CD4-positive, alpha-beta T cell treated with Interleukin-6 at 100 ng/mL for 8 hours (primary cell): ENCODE results near the gene GOLT1B.
"Not testable (repeated sequence)": the region's sequence is repeated elsewhere in the genome, so short reads cannot be mapped to it uniquely, and the experiment has no call there.

ENCODE experiments used
- DNase-seq: peaks from one replicate; pipeline ENCODE4 v3.0.0-alpha.2; 2020; ENCODE audit warnings: mixed read lengths, low spot score

The GOLT1B gene, protein sequence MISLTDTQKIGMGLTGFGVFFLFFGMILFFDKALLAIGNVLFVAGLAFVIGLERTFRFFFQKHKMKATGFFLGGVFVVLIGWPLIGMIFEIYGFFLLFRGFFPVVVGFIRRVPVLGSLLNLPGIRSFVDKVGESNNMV

DNA sequence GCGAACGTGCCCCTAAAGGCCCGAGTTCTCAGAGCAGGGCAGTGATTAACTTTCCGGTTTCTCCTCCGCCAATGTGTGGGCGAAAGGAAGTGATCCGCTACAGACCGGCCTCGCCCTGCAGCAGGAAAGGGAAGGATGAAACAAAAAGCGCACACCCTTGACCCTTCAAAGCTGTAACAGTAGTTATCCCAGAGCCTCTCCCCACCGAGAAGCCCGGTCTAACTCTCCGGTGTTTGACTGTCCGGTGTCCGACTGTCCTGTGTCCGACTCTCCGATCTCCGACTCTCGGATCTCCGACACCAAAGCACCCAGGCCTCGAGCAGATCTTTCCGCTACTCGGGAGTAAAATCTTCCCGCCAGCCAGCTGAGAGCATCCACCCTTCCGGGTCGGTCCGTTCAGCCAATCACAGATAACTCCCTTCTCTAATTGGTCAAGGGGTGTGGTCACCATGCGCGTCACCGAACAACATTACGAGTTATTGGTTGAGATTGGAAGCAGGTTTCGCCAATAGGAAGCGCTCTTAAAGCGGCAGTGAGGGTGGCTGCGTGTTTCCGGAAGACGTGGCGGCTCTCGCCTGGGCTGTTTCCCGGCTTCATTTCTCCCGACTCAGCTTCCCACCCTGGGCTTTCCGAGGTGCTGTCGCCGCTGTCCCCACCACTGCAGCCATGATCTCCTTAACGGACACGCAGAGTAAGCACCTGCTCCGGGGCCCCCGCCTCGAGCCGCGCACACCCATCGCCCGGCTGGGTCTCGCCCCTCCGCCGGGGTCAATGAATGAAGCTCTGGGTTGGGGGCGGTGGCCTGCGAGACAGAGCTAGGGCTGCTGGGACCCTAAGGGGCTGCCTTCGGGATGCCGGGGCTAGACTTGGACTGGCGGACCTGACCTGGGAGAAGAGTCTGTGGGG is at the start of gene GOLT1B, which contains the start of gene RECQL:
Gene GOLT1B (plus strand): TSS at position 532 of the 906 bp plus-strand sequence. CDS start 135 bp downstream, at position 667.
Gene RECQL (minus strand): TSS at position 378 of the 906 bp plus-strand sequence. CDS start 2,065 bp downstream, outside the sequence.
- DNase-seq: peak; percentile 93

DNA sequence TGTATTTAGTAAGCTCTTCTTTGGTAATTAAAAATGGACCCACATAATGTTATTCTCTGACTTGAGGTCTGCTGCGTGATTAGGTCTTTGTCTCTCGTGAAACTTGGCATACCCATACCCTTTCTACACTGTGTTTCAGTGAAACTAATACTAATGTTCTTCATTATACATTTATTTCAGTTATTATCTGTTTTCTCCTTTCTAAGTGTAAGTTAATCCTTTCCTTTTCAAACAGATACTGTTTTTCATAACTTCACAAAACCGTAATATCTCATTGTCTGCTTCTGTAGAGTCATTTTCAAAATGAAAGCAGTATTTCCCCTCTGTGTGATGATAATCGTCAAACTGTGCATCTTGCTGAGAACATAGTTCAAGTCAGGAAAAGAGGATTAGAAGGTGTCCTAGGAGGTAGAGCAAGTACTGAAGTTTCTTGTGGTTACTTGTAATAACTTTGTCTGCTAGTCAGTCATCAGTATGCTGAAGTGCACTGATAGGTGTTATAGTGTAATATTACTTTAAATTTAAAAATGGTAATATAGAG is 48.2 kb upstream of the GOLT1B start:
- DNase-seq: peak; percentile 27

DNA sequence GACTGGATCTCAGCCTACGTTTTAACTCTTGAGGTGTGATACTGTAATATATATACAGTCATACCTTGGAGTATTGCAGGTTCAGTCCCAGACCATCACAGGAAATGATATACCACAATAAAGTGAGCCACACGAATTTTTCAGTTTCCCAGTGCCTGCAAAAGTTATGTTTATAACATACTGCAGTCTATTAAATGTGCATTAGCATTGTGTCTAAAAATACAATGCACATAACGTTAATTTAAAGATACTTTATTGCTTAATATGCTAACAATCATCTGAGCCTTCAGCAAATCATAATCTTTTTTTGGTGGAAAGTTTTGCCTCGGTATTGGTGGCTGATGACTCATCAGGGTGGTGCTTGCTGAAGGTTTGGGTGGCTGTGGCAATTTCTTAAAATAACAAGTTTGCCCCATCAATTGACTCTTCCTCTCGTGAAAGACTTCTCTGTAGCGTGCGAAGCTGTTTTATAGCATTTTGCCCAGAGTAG is 45.3 kb upstream of the GOLT1B start:
- peak; percentile 70 for DNase-seq

DNA sequence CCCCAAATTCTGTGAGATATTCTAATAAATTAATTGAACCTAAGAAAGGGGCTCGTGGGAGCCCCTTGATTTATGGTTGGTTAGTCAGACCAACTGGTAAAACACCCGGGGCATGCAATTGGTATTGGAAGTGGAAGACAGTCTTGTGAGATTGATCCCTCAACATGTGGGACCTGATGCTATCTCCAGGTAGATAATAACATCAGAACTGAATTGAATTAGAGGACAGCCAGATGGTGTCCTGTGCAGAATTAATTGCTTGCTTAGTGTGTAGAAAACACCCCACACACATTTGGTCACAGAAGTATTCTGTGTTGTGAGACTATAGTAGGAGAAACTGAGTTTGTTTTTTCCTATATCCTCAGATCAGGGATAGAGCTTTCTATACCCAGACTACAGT is 42.1 kb upstream of the GOLT1B start:
- DNase-seq: no peak

DNA sequence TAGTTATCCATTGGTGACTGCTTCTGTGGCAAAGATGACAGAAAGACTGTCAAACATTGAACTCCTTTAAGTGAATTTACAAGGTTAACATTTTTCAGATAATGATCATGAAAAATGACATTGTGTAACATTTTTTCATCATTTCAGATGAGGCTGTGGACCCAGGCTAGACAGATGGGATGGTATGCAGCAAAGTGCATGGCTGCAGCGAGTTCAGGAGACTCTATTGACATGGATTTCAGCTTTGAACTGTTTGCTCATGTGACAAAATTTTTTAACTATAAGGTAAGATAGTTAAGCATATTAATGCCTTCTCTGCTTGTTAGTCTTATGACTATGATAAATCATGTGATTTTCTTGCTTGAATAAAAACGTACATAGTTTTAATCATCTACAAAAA is 34.3 kb upstream of the GOLT1B start:
- not testable (repeated sequence) for DNase-seq

DNA sequence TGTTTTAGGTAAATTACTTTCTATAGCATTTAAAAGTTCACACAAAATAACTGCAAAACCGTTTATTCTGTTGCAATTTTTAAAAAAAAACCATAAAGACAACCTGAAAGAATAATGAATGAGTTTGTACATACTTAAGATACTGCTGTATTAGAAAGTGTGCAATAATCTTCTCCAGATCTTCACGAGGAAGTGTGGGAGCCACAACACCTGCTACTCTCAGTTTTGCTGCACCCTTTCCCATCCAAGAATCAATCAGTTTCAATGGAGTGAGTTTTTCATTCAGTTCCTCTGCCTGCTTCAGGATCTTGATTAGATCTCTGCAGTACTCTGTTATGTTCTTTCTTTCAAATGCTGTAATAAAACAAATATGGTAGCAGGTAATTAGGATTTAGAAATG is 30.3 kb upstream of the GOLT1B start:
- no peak for DNase-seq

DNA sequence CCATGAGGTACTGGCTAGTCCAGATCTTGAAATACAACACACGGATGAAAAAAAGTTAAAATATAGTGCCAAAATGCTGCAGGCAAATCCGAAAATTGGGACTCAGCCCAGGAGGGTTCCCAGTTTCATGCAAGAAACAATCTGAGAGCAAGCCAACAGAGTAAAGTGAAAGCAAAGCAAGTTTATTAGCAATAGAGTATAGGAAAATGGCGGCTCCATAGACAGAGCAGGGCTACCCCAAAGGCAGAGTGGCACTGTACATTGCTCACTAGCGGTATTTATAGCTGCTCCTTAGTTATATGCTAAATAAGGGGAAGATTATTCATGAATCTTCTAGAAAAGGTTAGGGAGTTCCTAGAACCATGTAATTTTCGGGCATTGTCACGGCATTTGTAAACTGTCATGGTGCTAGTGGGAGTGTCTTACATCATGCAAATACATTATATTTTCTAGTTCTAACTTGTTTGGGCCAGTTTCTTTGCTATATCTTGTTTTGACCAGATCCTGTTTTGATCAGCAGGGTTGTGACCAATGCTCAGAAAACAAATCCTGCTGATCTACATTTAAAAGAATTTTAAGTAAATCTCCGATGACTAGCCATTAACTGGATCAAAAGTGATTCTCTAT is 29.3 kb upstream of the GOLT1B start:
- no peak for DNase-seq

DNA sequence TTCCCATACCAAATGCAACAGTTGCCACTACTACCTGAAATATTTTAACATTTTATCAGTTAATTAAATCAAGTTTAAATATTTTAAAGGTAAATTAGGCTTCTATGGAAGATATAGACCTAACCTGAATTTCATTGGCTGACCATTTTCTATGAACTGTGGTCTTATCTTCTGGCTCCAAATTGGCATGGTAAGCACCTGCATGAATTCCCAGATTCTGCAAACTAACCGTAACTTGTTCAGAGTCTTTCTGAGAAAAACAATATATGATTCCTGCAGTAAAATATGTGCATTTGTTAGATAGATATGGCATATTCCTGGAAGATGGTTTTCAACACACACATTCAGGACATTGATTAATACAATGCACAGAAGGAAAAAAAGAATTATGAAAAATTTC is 26.0 kb upstream of the GOLT1B start:
- no peak for DNase-seq

DNA sequence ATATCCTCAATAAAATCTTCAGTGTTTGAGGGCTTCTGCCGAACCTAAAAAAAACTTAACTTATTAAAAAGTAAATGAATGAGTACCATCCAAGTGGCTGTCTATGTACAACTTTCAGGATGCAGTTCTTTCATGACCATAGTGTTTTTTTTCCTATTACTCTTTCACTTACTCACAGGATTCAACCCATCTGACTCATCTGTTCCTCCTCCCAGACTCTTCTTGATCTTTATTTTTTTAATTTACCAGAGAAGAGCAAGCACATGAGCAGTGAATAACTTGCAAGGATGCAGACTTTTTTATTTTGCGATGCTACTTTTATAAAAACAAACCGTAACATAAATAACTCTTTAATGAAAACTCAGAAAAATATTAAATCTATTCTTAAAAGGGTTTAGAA is 24.6 kb upstream of the GOLT1B start:
- DNase-seq: no peak

DNA sequence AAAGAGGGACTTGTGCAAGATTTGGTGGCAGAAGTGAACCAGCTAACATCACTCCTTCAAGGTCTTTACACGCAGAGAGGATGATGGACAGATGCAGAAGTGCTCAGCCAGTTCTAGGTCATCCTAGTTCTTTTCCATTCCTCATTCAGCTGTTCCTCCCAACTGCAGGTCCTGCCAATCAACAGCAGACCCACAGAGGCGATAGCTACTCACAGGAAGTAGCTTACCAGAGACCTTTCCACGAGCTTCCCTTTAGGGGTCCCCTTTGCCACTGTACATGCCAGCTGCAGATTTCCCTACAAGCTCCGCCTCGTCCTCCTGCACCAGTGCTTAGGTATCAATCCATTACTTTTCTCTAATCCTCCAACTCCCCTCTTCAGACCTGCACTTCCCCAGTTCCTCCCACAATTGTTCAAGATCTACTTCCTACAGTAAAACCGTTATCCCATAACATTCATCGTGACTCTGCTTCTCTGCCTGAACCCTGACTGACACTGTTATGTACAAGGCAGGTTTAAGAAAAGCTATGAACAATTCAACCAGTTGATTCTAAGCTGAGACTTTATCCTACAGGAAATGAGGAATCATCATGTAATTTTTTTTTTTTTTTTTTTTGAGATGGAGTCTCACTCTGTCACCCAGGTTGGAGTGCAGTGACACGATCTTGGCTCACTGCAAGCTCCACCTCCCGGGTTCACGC is 22.7 kb upstream of the GOLT1B start:
- DNase-seq: no peak

DNA sequence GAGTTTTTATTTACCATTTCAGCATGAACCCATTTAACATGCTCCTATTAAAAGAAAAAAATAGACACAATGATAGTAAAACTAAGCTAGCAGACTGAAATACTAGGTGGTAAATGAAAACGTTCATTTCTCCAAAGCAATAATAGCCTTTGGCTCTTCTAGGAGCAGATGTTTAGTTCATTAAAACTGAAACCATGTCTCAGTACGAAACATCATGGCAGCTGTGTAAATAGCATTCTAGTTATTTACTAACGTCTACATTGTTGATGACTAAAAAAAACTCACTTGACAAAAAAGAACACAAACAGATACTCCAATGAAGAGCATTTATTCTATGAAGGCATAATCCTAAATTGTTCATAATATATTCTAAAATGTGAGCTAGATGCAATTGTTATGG is 18.1 kb upstream of the GOLT1B start:
- DNase-seq: no peak

DNA sequence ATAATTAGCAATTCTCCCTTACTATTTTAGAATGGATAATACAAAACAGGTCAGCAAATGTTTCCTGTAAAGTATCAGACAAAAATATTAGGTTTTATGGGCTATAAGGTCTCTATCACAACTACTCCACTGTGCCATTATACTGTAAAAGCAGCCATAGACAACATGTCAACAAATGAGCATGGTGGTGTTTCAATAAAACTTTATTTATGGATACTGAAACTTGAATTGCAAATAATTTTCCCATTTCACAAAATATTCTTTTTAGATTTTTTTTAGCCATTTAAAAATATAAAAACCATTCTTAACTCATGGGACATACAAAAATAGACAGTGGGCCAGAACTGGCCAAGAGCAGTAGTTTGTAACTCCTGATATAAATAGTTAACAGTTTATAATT is 15.6 kb upstream of the GOLT1B start:
- DNase-seq: no peak

DNA sequence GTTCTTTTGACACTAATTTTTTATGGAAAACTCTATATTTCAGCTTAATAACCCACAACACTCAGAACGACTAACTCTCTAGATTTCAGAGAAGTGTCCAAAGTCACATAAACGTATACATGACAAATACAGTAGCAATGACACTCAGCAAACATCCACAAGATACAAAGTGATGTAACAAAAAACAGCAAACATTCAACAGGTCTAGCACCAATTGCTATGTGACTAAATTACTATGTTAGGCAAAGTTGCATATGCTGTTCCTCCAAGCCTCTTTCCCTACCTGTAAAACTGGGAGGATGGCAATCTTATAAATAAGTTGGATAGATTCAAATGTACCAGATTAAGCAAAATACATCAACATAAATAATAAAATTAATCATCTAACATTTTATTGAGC is 1.8 kb upstream of the GOLT1B start:
- DNase-seq: no peak

DNA sequence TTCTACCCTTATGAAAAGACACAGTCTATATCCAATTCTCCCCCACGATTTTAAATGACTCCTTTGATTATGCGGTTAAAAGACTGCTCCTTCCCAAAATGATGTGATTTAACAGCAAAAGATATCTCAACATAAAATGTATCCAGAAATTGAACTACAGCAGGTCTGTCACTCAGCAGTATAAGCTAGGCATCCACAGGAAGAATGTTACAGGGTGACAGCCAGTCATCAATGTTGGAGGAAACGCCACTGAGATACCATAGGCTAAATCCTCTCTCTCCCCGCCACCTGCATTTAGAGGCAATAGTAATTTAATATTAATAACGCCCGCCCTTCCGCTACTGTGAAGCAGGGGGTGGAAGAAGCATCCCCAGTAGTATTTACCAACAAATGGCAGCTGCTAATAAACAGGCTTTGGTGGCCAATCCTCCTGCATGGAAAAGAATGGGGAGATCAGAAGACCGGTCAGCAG is 767 bp upstream of the GOLT1B start:
- DNase-seq: peak; percentile 6

DNA sequence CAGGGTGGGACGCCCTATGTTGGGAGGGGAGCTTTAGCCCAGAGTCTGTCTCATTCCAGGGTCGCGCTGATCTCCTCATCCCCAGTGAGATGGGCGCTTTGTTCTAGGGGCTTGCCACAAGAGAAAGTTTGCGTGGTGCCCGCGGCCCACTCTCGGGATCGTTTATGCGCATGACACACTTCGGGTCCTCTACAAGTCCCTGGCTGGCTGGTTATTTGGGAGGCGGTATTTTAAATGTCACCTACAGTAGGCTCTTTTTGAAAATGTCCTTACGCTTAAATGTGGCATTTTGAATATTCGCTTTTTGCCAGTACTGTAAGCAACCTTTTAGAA is 541 bp downstream of the GOLT1B start:
- DNase-seq: peak; percentile 4

DNA sequence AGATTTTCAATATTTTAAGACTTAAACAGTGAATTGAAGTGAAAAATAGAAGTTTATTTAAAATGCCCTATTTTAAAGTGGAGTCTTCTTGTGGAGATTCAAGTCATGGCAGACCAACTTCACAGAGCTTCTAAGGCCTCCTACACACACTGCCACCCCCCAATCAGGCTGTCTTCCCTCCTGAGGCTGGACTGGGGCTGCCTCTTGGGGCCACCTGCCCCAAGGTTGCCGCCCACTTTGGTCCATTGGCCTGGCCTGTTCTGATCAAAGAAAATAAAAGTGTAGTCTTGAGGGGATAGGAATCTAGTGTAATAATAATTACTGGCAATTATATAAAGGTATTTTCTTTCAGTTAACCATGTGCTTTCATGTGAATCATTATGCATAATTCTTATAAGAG is 1.3 kb downstream of the GOLT1B start:
- DNase-seq: no peak

DNA sequence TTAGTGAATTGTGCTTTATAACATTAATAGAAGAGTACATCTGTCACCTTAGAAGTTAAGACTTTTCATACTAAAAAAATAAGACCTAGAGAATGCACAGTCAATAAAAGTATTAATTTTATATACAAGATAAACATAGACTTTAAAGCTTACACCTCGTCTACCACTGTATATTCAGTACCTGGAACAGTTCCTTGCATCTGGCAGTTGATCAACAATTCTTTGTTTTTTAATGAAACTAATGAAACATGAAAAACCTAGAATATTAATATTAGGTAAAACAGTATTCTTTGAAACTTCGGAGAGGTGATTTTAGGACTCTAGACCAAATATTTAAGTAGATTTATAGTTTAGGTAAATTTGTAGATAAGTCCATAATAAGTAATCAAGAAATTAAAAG is 4.3 kb downstream of the GOLT1B start:
- DNase-seq: no peak

DNA sequence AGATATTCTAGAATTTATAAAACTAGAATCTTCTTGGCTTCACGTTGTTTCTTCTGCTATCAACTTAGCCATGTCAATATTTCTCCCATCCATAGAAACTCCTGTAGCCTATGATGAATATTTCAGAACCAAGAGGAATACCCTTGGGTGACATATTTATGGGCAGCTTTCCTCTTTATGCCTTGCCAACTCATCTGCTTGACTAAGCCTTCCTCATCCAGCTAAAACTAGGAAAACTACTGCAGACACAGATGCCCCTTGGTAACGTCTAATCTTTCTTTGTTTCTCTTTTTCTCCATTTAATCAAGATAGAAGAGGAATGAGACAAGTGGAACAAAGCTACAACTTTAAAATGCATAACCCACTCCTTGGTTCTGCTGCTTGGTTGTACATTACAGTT is 6.3 kb downstream of the GOLT1B start:
- DNase-seq: no peak

DNA sequence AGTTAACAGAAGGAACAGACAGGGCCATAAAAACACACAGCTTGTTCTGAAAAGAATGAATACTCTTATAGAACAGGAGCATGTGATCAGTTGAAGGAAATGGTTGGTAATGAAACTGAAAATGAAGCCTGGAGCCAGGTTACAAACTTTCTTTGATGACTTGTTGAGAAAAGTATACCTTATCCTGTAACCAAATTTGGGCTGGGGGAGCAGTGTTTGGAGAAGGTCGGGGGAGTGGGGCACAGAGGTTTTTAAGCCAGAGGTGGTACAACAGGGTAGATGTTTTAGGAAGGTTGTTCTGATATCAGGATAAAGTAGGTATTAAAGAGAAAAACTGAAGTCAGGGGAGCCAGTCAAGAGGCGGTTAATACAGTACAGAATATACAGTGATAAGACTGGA is 8.2 kb downstream of the GOLT1B start:
- peak; percentile 3 for DNase-seq

DNA sequence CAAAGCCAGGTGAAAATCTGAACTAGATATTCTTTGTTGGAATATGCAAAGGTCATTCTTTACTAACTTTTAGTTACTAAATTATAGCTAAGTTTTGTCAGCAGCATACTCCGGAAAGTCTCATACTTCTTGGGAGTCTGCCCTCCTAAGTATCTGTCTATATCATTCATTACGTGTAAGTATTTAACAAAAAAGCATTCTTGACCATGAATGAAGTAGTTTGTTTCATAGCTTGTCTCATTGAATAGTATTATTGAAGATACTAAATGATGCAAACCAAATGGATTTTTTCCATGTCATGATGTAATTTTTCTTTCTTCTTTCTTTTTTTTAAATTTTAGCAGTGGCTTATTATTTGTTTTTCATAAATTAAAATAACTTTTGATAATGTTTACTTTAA is 14.7 kb downstream of the GOLT1B start:
- DNase-seq: no peak

DNA sequence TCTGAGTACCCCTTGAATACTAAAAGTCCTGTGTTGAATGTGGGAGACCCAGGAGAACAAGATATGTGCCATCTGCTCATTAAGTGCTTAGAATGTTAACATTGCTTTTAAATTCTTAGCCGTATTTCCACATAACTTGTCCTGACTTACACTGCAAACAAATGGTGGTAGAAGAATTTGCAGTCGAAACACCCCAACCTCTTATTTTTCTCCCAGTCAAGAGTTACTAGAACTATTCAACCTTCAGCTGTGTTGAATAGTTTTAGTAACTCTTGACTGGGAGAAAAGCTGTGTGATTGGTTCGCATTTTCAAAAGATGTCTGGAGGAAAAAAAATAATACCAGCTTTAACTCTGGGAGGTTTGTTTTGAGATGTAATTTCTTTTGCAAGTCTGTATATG is 16.9 kb downstream of the GOLT1B start:
- no peak for DNase-seq

DNA sequence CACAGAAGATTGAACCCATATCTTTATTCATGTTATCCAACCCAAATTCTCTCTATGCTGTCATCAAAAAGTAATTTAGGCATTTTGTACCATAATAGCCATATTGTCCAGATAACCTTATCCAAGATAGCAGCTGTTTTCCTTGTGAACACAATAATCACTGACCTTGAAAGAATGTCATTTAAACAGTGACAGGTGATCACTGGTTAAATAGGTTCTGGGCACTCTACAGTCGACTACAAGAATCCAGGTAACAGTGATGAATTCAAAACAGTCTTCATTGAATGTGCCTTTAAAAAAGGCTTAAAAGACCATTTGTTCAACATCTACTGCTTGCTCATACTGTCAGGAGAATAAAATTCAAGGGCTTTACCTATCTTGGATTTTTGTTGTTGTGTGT is 20.0 kb downstream of the GOLT1B start:
- no peak for DNase-seq
